Sigmoid colon (tissue), 7 donors: ENCODE measurements around the gene CLTC. TPM values are rescaled to one million over a fixed set of nuclear protein-coding genes. Genes with fewer than 3 reads are reported as not detected.
"Not testable (repeated sequence)": the region's sequence is repeated elsewhere in the genome, so short reads cannot be mapped to it uniquely, and the experiment has no call there.

Experiments
- DNase-seq: peaks from one replicate; pipeline ENCODE4 v3.0.0-alpha.2; 2019
- H3K27ac ChIP-seq, 4 donors: fragments of 200-600 bp; sonication (generic); one replicate each; pipeline ENCODE4 v1.5.1; 2016 to 2019; ENCODE audit warnings: mild to moderate bottlenecking in 1 of 4
- H3K27me3 ChIP-seq, 3 donors: fragments of 200-600 bp; sonication (generic); one replicate each; pipeline ENCODE4 v1.5.1; 2019; ENCODE audit warnings: mild to moderate bottlenecking in 1 of 3
- H3K36me3 ChIP-seq, 4 donors: fragments of 200-600 bp; sonication (generic); one replicate each; pipeline ENCODE4 v1.5.1; 2016 to 2019
- H3K4me1 ChIP-seq, 4 donors: fragments of 200-600 bp; sonication (generic); one replicate each; pipeline ENCODE4 v1.5.1; 2017 to 2019
- H3K4me3 ChIP-seq, 4 donors: fragments of 200-600 bp; sonication (generic); one replicate each; pipeline ENCODE4 v1.5.1; 2017 to 2019; ENCODE audit warnings: mild to moderate bottlenecking in 2 of 4, moderate library complexity in 1 of 4
- H3K9me3 ChIP-seq, 4 donors: fragments of 200-600 bp in 3 of 4; sonication (generic) in 3 of 4; one replicate each; pipeline versions ENCODE4 v1.5.1 to v1.6.1; 2013 to 2019
- CTCF ChIP-seq, 4 experiments: fragments of 450-650 bp in 3 of 4; fragments of 200-600 bp in 1 of 4; IDR thresholded peaks; one replicate each; pipeline ENCODE4 v1.5.1; 2016 to 2019; ENCODE audit warnings: antibody characterized with exemption in 4 of 4, mild to moderate bottlenecking in 3 of 4, moderate library complexity in 2 of 4
- EP300 ChIP-seq, 4 donors: sonication (generic); formaldehyde crosslinking; IDR thresholded peaks; one replicate each; pipeline ENCODE4 v1.6.1; 2017; ENCODE audit warnings: antibody characterized with exemption in 4 of 4
- POLR2A ChIP-seq, 2 donors: fragments of 450-650 bp; IDR thresholded peaks; one replicate each; pipeline ENCODE4 v1.6.1; 2016; ENCODE audit warnings: antibody characterized with exemption in 2 of 2, mild to moderate bottlenecking in 2 of 2, moderate library complexity in 2 of 2
- POLR2AphosphoS5 ChIP-seq, 4 donors: sonication (generic); formaldehyde crosslinking; IDR thresholded peaks; one replicate each; pipeline ENCODE4 v1.6.1; 2017; ENCODE audit warnings: antibody characterized with exemption in 4 of 4
- WGBS, 2 donors: extraction: QIAGEN DNeasy Blood & Tissue Kit; methylation state at CpG; one replicate each; pipeline ENCODE4 v1.1.7; 2013; 5-methylcytosine and 5-hydroxymethylcytosine counted together
- intact Hi-C: fragments of 100-400 bp; cut with DNase I; formaldehyde crosslinking; loops from one replicate; pipeline ENCODE4 v1.15.1; 2023
- polyA plus RNA-seq, 3 donors: library from polyadenylated mRNA; stranded (reverse); fragments of 200-250 nt; gene quantifications; one replicate each; pipeline ENCODE4 v1.2.3, GENCODE V29; 2013
- total RNA-seq, 4 donors: library from RNA; depleted of rRNA; stranded (reverse); fragments of >200 nt; gene quantifications; one replicate each; pipeline ENCODE4 v1.1.0, GENCODE V29; 2016
- donor health status: healthy with polysubstance abuse.
- donor health status: Bipolar disorder and iron deficiency.
- donor health status: healthy.

Gene CLTC
- 100 to 1,000 TPM; 206 to 236 (median 214) TPM for total RNA-seq
- 100 to 1,000 TPM in 1 of 3 donors, 10 to 100 TPM in 2; 87.1 to 109 (median 90.2) TPM for polyA plus RNA-seq

GRCh38 chr17:59619298-59620063 lies at the start of gene CLTC:
Gene CLTC (plus strand): TSS chr17:59619895. CDS start chr17:59620132, 237 bp downstream.
- H3K4me1 ChIP-seq = peaks cover 0 to 50% (median 45%) of the 10 kb centered on the region in 4 donors
- peak within 1 kb of the TSS; percentile 95 to 98 (median 96) for H3K27ac ChIP-seq
- no peaks in the 10 kb centered on the region for H3K36me3 ChIP-seq
- peak; percentile 97 for DNase-seq
- no peaks in the 10 kb centered on the region for H3K27me3 ChIP-seq
- H3K4me3 ChIP-seq = peak within 1 kb of the TSS; percentile 72 to 85 (median 85)
- no peak for TF ChIP-seq CTCF (IDR thresholded peaks at IDR 0.05)
- TF ChIP-seq POLR2AphosphoS5 (IDR thresholded peaks at IDR 0.05) = peak; percentile 96 to 99 (median 97)
- peak; percentile 90 to 93 for TF ChIP-seq POLR2A (IDR thresholded peaks at IDR 0.05)
- peak; percentile 19 to 66 (median 54) for TF ChIP-seq EP300 (IDR thresholded peaks at IDR 0.05)
- 0% methylated on average over 65 of the region's 65 CpGs for WGBS, 2 donors
- intact Hi-C loops = loop anchor here (1.0 to 5.0 kb wide), 3 partner anchors 52 to 287 kb away; partner anchors contain the start of genes DHX40, PTRH2, VMP1 and YPEL2
- H3K9me3 ChIP-seq = no peaks in the 10 kb centered on the region

- no peaks in the 10 kb centered on the region for H3K4me1 ChIP-seq
- TF ChIP-seq EP300 (IDR thresholded peaks at IDR 0.05) (no peak), POLR2AphosphoS5 (IDR thresholded peaks at IDR 0.05) (no peak), POLR2A (IDR thresholded peaks at IDR 0.05) (no peak), CTCF (IDR thresholded peaks at IDR 0.05) (no peak)
- H3K27me3 ChIP-seq = no peaks in the 10 kb centered on the region
- WGBS, 2 donors = 91 to 93% methylated on average over 10 of the region's 10 CpGs
- intact Hi-C loops = no loop called here
- H3K27ac ChIP-seq = no peak overlapping the region
- H3K4me3 ChIP-seq = no peak overlapping the region
- H3K36me3 ChIP-seq = peaks cover 0 to 27% (median 3%) of the 10 kb centered on the region in 4 donors
- H3K9me3 ChIP-seq = no peaks in the 10 kb centered on the region
- no peak for DNase-seq
These were observed 47.3 kb upstream of the CLTC start for GRCh38 chr17:59572301-59572924.

GRCh38 chr17:59584168-59584567 lies 35.5 kb upstream of the CLTC start:
- no CpG with 5 or more reads among the region's 1 CpG for WGBS, 2 donors
- H3K4me3 ChIP-seq, H3K27ac ChIP-seq, H3K9me3 ChIP-seq, intact Hi-C loops, DNase-seq, H3K4me1 ChIP-seq, H3K27me3 ChIP-seq: not testable (repeated sequence)
- peaks cover 0 to 11% (median 0%) of the 10 kb centered on the region in 4 donors for H3K36me3 ChIP-seq

GRCh38 chr17:59600169-59600568 lies 19.5 kb upstream of the CLTC start:
- DNase-seq = no peak
- intact Hi-C loops = no loop called here
- TF ChIP-seq CTCF (IDR thresholded peaks at IDR 0.05) (no peak), POLR2A (IDR thresholded peaks at IDR 0.05) (no peak), EP300 (IDR thresholded peaks at IDR 0.05) (no peak), POLR2AphosphoS5 (IDR thresholded peaks at IDR 0.05) (no peak)
- Histone ChIP-seq H3K4me3 (no peak overlapping the region), H3K36me3 (peaks cover 0 to 53% (median 15%) of the 10 kb centered on the region in 4 donors), H3K4me1 (no peaks in the 10 kb centered on the region), H3K9me3 (no peaks in the 10 kb centered on the region), H3K27me3 (no peaks in the 10 kb centered on the region), H3K27ac (no peak overlapping the region)

GRCh38 chr17:59601130-59601529 lies 18.6 kb upstream of the CLTC start:
- no peak for DNase-seq
- intact Hi-C loops = no loop called here
- no peak overlapping the region for H3K27ac ChIP-seq
- no peaks in the 10 kb centered on the region for H3K9me3 ChIP-seq
- 87 to 89% methylated on average over 2 of the region's 2 CpGs for WGBS, 2 donors
- no peaks in the 10 kb centered on the region for H3K4me1 ChIP-seq
- H3K4me3 ChIP-seq = no peak overlapping the region
- H3K27me3 ChIP-seq = no peaks in the 10 kb centered on the region
- peaks cover 0 to 63% (median 17%) of the 10 kb centered on the region in 4 donors for H3K36me3 ChIP-seq
- TF ChIP-seq EP300 (IDR thresholded peaks at IDR 0.05) = no peak
- TF ChIP-seq CTCF (IDR thresholded peaks at IDR 0.05) = no peak
- no peak for TF ChIP-seq POLR2A (IDR thresholded peaks at IDR 0.05)
- TF ChIP-seq POLR2AphosphoS5 (IDR thresholded peaks at IDR 0.05) = no peak
